HG03066 (cell line): ENCODE results near the gene KDM4B.

Experiments
- ATAC-seq: cut with Tn5 transposase; IDR thresholded peaks from one replicate; pipeline ENCODE4 v1.9.1; 2021; ENCODE audit warnings: low read depth; ENCODE audit not compliant: unreplicated experiment

The KDM4B gene

DNA sequence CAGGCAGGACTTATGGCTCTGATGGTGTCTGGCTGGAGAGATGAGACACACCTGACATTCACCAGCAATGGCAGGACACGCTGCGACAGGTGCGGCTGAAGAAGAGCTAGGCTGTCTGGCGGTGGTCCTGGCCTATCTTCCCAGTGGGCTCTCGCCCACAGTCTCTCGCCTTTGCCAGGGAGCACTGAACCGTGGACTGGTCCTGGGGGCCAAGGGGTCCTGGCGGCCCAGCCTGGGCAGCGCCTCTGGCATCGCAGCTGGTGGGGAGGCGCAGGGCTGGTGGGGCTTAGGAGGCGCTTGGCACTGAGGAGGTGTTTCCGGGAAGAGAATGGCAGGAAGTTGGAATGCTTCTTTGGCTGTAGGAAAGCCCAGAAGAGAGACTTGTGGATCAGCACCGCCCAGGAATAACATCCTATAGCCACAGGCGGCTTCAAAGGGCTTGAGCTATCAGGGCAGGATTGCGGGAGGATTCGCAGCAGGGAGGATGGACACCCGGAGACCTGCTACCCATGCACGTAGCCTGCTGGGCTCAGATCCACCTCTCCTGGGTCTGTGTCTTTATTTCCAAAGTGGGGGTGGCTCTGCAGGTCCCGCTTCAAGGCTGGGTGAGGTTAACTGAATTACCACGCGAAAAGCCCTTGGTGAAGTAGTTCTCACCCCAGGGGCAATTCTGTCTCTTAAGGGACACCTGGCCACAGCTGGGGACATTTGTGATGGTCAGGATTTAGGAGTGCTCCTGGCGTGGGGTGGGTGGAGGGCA lies 14.6 kb downstream of the KDM4B start:
- ATAC-seq = no peak

DNA sequence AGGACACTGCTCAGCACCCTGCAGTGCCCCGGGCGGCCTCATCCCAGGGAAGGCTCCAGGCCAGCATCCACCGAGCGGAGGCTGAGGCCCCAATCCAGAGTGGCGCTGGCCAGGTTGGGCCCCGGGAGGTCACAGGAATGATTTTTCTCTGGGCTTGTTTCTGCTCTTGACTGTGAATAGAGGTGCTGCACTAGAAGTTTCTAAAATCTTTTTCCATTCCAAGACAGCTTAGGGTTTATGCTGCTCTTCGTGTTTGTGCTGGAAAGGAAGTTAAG lies 15.1 kb downstream of the KDM4B start:
- ATAC-seq = no peak

DNA sequence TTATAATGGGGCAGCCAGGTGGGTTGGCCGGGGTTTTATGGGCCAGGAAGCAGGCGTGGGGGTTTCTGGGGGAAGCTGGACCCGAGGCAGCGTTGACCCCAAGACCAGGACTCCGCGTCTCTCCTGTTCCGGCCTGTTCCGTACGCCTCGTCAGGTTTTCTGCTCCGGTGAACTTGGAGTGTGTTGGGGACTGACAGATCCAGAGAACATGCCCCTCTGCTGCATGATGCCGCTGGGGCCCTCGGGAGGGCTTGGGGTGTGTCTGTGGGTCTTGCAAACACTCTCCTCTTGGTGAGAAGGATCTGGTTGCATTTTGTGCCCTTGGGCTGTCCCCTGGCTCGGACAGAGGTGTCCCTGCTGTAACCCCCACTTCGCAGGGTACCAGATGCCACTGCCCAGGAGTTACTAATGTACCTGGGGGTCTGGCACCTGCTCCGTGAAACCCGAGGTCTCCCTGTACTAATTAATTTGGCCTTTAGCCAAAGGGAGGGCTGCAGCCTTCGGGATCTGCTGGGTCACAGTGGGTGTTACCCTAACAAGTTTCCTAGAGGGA lies 15.6 kb downstream of the KDM4B start:
- no peak for ATAC-seq

DNA sequence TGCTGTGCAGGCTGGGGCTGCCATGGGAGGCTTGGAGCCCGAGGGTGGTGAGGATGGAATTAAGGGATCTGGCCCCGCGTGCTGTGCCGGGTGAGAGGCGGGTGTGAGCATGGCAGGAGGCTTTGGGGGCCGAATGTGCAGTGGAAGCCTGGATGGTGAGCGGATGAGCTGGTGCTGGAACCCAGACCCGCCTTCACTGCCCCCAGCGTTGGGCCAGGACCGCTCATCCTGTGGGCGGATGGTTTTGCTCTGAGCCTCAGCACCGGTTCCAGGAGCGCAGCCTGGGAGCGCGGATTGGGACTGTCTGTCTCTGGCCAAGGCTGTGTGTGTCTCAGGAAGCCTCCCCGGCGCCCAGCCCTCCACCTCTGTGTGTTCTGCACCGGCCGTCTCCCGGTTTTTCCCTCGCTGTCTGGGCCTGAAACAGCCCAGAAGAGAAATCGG lies 16.7 kb downstream of the KDM4B start:
- no peak for ATAC-seq

DNA sequence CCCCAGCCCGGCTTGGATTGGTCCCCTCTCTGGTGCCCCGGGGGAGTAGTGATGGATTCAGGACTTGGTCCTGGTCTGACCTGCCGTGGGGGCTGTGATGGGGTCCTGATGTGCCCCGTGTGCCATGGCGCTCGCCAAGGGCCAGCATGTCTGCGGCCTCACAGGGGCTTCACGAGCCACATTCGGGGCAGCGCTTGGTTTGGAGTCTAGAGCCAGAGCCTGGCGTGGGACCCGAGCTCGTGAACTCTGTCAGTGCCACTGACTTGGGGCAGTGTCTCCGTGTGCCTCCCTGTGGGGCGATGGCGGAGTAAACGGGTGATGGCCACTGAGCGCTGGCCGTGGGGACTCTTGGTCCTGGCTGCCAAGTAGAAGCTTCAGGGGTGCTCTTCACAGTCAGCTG lies 17.1 kb downstream of the KDM4B start:
- ATAC-seq = no peak

DNA sequence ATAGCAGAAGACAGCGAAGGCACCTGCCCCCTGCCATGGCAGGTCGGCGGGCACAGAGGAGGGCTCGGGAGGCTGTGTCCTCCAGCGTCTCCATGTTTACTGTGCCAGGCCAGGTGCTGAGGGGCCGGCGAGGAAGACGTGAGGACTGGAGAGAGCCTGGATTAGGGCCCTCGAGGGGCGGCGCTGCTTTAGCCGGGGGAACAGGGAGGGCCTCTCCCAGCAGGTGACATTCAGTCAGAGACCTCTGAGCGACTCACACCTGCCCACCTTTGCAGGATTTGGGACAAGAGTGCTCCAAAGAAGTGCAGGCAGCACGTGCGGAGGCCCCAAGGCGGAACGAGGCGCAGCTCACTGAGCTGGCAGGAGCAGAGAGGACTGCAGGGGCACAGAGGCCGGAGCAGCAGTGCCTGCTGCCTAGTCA lies 17.6 kb downstream of the KDM4B start:
- no peak for ATAC-seq

DNA sequence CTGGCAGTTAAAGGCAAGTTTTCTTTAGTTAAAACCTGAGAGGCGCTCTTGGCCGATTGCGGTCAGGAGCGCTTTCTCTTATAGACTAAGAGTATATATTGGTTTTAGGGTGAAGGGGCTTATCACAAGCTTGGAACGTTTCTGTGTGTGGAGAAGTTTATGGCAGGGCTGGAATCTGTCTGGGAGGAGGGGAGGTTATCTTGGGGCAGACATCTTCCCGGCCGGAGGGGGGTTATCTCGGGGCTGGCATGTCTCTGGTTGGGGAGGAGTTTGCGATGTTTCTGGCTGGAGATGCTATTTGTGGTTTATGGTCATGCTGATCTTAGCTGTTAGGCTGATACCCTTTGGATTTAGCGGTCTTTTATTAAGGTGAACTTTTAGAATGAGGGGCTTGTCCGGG lies 18.3 kb downstream of the KDM4B start:
- ATAC-seq = no peak

DNA sequence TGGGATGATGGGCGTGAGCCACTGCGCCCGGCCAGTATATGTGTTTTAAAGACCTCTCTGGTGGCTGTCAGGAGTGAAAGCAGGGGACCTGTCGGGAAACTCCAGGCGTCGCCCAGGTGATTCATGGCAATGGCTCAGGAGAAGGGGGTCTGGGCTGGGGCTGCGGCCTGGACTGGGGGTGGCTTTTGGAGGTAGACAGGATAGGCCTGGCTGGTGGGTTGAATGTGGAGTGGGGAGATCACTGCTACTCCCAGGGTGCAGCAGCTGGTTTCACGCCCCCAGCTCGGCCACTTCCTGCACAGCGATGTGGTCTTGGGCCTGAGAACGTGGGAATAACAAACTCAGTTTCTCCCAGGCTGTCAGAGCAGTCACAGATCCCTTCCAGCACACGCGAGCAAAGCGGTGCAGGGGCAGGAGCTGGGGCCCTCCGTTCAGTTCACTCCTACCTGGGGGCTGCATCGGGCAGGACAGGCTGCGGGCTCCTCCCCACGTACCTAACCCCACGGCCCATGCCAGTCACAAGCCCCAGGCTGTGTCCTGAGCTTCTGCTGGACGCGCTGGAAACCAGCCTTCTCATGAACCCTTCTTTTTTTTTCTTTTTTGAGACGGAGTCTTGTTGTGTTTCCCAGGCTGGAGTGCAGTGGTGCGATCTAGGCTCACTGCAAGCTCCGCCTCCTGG lies 18.9 kb downstream of the KDM4B start:
- ATAC-seq = no peak

DNA sequence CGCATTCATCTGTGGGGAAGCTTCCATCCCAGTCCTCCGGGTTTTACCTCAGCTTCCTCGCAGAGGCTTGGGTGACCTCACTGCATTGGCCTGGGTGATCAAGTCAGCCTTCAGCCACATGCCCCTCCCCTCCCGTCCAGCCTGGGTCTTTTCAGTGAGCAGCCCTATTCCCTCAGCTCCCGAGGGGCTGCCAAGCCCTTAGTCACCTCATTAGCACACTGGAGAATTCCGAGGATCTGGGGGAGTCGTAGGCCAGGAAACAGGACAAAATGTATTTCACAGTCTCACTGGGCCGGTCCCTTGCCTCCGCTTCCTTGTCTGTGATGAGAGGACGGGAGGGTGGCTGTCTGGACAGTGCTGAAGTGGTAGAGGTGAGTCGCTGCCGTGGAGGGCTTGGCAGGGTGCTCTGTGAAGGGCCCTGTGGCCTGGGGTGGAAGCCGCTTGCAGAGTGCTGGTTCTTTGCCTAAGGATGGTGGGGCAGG lies 19.9 kb downstream of the KDM4B start:
- ATAC-seq = no peak

DNA sequence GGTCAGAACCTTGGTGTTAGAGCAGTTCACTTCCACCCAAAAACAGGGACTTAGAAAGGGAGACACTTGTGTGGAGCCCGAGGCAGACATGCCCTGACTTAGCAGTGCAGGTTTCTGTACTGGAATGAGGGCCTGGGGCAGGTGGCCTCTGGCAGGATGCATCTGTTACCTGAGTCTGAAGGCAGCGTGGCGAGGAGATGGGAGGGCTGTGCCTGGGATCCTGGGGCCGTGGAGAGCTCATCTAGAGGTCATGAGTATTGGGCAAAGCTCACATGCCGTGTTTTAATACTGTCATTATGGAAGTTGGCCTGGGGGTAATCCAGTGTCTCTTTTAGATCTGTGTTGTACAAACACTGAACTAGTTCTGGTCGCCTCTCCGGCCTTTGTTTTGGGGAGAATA lies 21.4 kb downstream of the KDM4B start:
- ATAC-seq = no peak

DNA sequence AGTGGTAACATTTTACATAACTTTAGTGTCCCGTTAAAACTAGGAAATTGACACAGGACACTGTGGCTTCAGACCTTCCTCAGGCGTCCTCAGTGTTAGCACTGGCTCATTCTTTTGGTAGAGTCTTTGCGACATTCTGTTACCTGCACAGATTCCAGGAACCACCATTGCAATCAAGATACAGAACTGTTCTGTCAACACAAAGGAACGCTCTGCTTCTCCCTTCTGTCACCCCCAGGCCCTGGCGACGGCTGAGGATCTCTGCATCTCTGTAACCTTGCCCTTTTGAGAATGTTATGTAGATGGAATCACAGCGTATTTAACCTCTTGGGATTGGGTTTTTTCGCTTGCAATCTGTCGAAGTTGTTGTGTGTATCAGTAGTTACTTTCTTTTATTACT lies 22.6 kb downstream of the KDM4B start:
- ATAC-seq = no peak

DNA sequence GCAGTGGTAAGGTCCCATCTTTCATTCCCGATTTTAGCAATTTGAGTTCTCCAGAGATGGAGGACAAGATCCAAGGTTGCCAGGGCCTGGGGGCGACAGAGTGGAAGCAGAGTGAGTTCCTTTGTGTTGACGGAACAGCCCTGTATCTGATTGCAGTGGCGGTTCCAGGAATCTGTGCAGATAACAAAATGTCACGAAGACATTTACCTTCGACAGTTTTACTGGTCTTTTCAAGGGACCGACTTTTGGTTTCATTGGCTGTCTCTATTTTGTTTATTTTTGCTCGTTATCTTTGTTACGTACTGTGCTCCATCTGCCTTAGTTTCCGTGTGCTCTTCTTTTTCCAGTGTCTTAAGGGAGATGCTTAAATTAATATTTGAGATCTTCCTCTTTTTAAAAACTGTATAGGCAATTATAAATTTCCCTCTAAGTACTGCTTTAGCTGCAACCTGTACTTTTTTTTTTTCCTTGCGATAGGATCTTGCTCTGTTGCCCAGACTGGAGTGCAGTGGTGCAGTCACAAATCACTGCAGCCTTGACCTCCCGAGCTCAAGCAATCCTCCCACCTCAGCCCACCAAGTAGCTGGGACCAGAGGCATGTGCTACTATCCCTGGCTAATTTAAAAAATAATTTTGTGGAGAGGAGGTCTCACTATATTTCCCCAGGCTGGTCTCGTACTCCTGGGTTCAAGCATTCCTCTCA lies 23.2 kb downstream of the KDM4B start:
- ATAC-seq = no peak

DNA sequence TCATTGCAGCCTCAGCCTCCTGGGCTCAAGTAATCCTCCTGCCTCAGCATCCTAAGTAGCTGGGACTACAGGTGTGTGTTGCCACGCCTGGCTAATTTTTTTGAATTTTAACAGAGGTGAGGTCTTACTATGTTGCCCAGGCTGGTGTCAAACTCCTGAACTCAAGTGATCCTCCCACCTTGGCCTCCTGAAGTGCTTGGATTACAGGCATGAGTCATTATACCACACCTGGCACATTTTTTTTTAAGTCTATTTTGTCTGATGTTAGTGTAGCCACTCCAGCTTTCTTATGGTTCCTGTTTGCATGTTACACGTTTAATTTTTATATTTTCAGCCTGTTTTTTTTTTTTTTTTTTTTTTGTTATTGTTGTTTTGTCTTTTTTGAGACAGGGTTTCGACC lies 24.8 kb downstream of the KDM4B start:
- ATAC-seq = no peak

DNA sequence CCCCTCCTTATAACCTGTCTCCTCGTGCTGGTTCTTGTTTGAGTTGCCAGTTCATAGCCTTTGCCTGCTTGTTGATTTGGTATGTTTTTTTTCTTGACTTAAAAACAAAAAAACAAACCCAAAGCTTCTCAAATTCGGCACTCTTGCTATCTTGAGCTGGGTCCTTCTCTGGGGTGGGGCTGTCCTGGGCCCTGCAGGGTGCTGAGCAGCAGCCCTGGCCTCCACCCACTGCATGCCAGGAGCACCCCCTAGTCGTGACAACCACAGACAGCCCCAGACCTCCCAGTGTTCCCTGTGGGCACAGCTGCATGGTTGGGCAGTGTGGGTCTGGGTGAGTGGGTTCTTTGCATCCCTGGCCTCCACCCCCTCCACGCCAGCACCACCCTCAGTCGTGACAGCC lies 27.8 kb downstream of the KDM4B start:
- ATAC-seq = no peak

DNA sequence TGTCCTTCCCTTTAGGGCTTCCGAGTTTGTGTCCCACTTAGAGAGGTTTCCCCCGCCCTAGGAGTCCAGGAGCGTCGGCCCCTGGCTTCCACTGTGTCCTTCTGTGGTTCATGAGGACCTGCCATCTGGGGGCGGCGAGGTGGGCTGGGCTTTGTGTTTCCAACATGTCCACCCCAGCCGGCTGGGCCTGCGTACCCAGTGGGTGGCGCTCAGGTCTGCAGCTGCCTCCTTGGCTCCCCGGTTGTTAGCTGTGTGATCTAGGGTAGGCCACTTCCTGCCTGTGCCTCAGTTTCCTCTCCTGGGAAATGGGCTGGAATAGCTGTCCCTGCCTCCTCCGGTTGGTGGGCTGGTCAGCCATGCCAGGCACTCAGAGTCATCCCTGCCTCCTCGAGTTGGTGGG lies 28.4 kb downstream of the KDM4B start:
- no peak for ATAC-seq

DNA sequence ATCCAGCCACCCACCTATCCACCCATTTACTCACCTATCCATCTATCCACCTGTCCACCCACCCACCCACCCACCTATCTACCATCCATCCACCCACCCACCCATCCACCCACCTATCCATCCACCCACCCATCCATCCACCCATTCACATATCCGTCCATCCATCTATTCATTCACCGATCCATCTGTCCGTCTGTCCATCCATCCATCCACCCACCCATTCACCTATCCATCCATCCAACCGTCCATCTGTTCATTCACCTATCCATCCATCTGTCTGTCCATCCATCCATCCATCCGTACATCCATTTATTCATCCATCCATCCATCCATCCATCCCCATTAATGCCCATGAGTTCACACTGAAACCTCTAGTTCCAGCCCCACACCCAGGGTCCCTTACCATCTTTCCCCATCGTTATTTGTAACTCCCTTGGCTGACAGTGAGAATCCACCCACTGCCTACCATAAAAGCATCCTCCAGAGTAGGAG lies 31.3 kb downstream of the KDM4B start:
- no peak for ATAC-seq

DNA sequence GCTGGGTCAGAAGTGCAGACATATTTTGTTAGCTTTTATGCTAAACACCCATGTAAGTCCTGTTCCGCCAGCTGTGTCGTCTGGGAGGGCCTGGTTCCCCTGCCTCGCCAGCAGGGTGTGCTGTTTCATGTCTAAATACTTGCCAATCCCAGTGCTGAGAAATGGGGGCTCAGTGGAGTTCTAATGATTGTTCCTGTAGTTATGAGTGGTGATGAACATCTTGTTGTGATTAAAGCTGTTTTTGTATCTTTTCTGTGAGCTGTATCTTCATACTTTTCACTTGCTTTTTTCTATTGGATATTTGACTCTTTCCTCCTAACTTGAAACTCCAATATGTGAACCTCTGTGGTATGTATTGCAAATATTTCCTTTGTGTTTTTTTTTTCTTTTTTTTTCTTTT lies 32.7 kb downstream of the KDM4B start:
- no peak for ATAC-seq

DNA sequence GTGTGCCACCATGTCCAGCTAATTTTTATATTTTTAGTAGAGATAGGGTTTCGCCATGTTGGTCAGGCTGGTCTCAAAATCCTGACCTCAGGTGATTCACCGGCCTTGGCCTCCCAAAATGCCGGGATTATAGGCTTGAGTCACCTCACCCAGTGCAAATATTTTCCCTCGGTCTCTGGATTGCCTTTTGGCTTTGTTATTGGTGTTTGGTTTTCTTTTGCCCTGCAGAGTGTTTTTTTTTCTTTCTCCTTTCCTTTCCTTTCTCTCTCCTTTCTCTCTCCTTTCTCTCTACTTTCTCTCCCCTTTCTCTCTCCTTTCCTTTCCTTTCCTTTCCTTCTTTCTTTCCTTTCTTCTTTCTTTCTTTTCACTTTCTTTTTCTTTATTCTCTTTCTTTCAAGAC lies 33.2 kb downstream of the KDM4B start:
- ATAC-seq = no peak

DNA sequence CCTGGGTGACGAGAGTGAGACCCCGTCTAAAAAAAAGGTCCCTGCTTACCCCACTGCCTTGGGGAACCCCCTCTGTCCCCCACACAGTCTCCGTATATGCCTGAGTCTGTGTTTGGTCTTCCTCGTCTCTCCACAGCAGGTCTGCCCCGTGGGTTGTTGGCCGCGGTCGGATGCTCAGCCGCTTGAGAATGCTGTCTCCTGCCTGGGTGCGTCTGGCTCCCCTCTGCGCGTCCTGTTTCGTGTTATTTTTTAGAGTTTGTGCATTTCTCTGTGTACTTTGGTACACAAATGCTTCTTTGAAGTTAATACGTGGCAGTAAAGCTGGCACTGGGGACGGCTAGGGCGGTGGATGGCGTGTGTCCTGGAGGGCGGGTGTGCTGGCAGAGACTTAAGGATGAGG lies 34.9 kb downstream of the KDM4B start:
- ATAC-seq = no peak

DNA sequence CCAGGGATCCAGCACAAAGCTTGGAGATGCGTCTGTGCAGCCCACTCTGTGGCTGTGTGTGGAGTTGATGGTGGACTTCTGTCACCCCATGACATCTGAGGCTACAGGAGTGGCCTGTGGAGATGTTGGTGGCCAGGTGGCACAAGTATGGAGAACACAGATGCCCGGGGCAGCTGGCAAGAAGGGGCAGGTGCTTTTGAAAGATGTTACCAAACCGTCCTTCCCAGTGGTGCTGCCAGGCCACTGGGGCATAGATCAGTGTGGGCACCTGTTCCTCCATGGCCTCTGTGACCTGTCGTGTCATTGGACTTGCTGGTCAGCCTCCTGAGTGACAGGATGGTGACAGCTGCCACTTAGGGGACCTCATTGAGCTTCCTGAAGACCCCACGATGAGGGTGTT lies 36.2 kb downstream of the KDM4B start:
- no peak for ATAC-seq

DNA sequence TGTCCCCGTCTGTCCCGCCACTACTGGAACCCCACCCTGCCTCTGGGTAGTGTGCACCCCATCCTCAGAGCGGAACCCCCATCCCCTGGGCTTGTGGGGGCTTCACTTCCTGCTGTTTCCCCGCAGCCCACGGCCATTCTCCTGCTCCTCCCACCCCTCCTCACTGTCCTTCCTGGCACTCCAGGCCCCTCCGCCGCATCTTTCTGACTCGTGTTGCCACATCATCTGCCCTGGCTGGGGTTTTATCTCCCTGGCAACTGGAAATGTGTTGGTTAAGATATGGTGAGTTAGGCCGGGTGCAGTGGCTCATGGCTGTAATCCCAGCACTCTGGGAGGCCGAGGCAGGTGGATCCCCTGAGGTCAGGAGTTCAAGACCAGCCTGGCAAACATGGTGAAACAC lies 37.3 kb downstream of the KDM4B start:
- ATAC-seq = no peak
